Upper lobe of left lung (tissue), 6 donors: ENCODE measurements around the gene SPACA5. TPM values are rescaled to one million over a fixed set of nuclear protein-coding genes. Genes with fewer than 3 reads are reported as not detected.

ENCODE experiments used
- ATAC-seq, 2 donors: fragments of 200-7000 bp; cut with Tn5 transposase; one replicate each; pipeline ENCODE4 v1.9.1; 2022; ENCODE audit warnings: mild to moderate bottlenecking in 2 of 2, moderate library complexity in 2 of 2; ENCODE audit not compliant: low FRiP score in 2 of 2
- DNase-seq, 2 donors: peaks; one replicate each; pipeline ENCODE4 v3.0.0-alpha.2; 2019 to 2020
- H3K27ac ChIP-seq, 4 donors: fragments of 200-600 bp; sonication (generic); one replicate each; pipeline ENCODE4 v1.5.1; 2016 to 2019
- H3K27me3 ChIP-seq, 4 donors: fragments of 200-600 bp; sonication (generic); one replicate each; pipeline ENCODE4 v1.5.1; 2017 to 2019
- H3K36me3 ChIP-seq, 4 donors: fragments of 200-600 bp; sonication (generic); one replicate each; pipeline ENCODE4 v1.5.1; 2016 to 2019
- H3K4me1 ChIP-seq, 4 donors: fragments of 200-600 bp; sonication (generic); one replicate each; pipeline ENCODE4 v1.5.1; 2018 to 2019
- H3K4me3 ChIP-seq, 4 donors: fragments of 200-600 bp; sonication (generic); one replicate each; pipeline ENCODE4 v1.5.1; 2017 to 2019; ENCODE audit warnings: mild to moderate bottlenecking in 2 of 4, moderate library complexity in 1 of 4
- H3K9me3 ChIP-seq, 4 donors: fragments of 200-600 bp; sonication (generic); one replicate each; pipeline ENCODE4 v1.5.1; 2018 to 2019
- CTCF ChIP-seq, 6 experiments: fragments of 450-650 bp in 4 of 6; fragments of 200-600 bp in 2 of 6; sonication (generic) in 2 of 6; IDR thresholded peaks; one replicate each; pipeline ENCODE4 v1.5.1; 2016 to 2019; ENCODE audit warnings: antibody characterized with exemption in 6 of 6
- EP300 ChIP-seq, 4 donors: sonication (generic); formaldehyde crosslinking; IDR thresholded peaks; one replicate each; pipeline ENCODE4 v1.5.1; 2017; ENCODE audit warnings: antibody characterized with exemption in 4 of 4, control low read depth in 2 of 4
- POLR2A ChIP-seq, 4 donors: fragments of 450-650 bp; IDR thresholded peaks; one replicate each; pipeline ENCODE4 v1.5.1; 2016 to 2017; ENCODE audit warnings: antibody characterized with exemption in 4 of 4, mild to moderate bottlenecking in 2 of 4
- POLR2AphosphoS5 ChIP-seq, 2 donors: sonication (generic); formaldehyde crosslinking; IDR thresholded peaks; one replicate each; pipeline ENCODE4 v1.5.1; 2017; ENCODE audit warnings: antibody characterized with exemption in 2 of 2
- WGBS, 2 donors: methylation state at CpG; one replicate each; pipeline ENCODE4 v1.1.5; 2017 to 2018; 5-methylcytosine and 5-hydroxymethylcytosine counted together
- total RNA-seq, 6 donors: library from RNA; depleted of rRNA in 4 of 6; stranded (reverse); fragments of >200 nt in 4 of 6; gene quantifications; one replicate each; pipeline versions ENCODE4 v1.1.0 to v1.2.1, GENCODE V29; 2016 to 2021
- donor health status: DM: no; HTN: no; CAD: no; lungs with moderate emphysema.
- donor health status: DM: no; HTN: yes; CAD: no; lungs with severe emphysema.

Gene SPACA5
- total RNA-seq, 6 donors from 2014 or later, result not detected

- WGBS, 2 donors, result 92 to 96% methylated on average over 6 of the region's 6 CpGs
- DNase-seq, result no peak
Measured at GRCh38 chrX:47976254-47977151, 30.3 kb upstream of the SPACA5 start.

GRCh38 chrX:47991263-47992094 lies 15.3 kb upstream of the SPACA5 start:
- Histone ChIP-seq H3K9me3 (peaks cover 0 to 1% (median 0%) of the 10 kb centered on the region in 4 donors), H3K27me3 (no peaks in the 10 kb centered on the region), H3K36me3 (peaks cover 0 to 11% (median 7%) of the 10 kb centered on the region in 4 donors), H3K4me1 (no peaks in the 10 kb centered on the region), H3K4me3 (no peak overlapping the region), H3K27ac (peak overlapping the region in 1 of 4 donors; percentile 8)
- DNase-seq (no peak), ATAC-seq (no peak)
- no peak for TF ChIP-seq CTCF (IDR thresholded peaks at IDR 0.05)
- TF ChIP-seq POLR2A (IDR thresholded peaks at IDR 0.05), result no peak
- no peak for TF ChIP-seq POLR2AphosphoS5 (IDR thresholded peaks at IDR 0.05)
- no peak for TF ChIP-seq EP300 (IDR thresholded peaks at IDR 0.05)
- 58 to 83% methylated on average over 3 to 5 of the region's 5 CpGs for WGBS, 2 donors

More at GRCh38 chrX:47976254-47977151, 30.3 kb upstream of the SPACA5 start:
- Histone ChIP-seq H3K4me1 (no peaks in the 10 kb centered on the region), H3K9me3 (peaks cover 23 to 99% (median 37%) of the 10 kb centered on the region in 4 donors), H3K36me3 (peaks cover 0 to 44% (median 7%) of the 10 kb centered on the region in 4 donors), H3K27ac (no peak overlapping the region), H3K4me3 (no peak overlapping the region), H3K27me3 (no peaks in the 10 kb centered on the region)
- ATAC-seq, result no peak
- TF ChIP-seq CTCF (IDR thresholded peaks at IDR 0.05) (no peak), POLR2AphosphoS5 (IDR thresholded peaks at IDR 0.05) (no peak), EP300 (IDR thresholded peaks at IDR 0.05) (no peak)

GRCh38 chrX:47992095-47992380 lies 14.8 kb upstream of the SPACA5 start:
- no peak overlapping the region for H3K27ac ChIP-seq
- no peak overlapping the region for H3K4me3 ChIP-seq
- peaks cover 0 to 7% (median 0%) of the 10 kb centered on the region in 4 donors for H3K9me3 ChIP-seq
- peaks cover 0 to 14% (median 5%) of the 10 kb centered on the region in 4 donors for H3K36me3 ChIP-seq
- WGBS, 2 donors, result 78 to 89% methylated on average over 1 of the region's 1 CpG
- ATAC-seq, result no peak
- DNase-seq, result no peak
- H3K4me1 ChIP-seq, result no peaks in the 10 kb centered on the region
- H3K27me3 ChIP-seq, result no peaks in the 10 kb centered on the region
- TF ChIP-seq CTCF (IDR thresholded peaks at IDR 0.05) (no peak), EP300 (IDR thresholded peaks at IDR 0.05) (no peak), POLR2A (IDR thresholded peaks at IDR 0.05) (no peak), POLR2AphosphoS5 (IDR thresholded peaks at IDR 0.05) (no peak)

- Histone ChIP-seq H3K4me1 (no peaks in the 10 kb centered on the region), H3K9me3 (peaks cover 0 to 11% (median 0%) of the 10 kb centered on the region in 4 donors), H3K4me3 (no peak overlapping the region), H3K27ac (no peak overlapping the region), H3K36me3 (peaks cover 0 to 11% (median 4%) of the 10 kb centered on the region in 4 donors), H3K27me3 (no peaks in the 10 kb centered on the region)
- ATAC-seq, result peak in 1 of 2 donors; percentile 34
- TF ChIP-seq POLR2A (IDR thresholded peaks at IDR 0.05), result no peak
- TF ChIP-seq POLR2AphosphoS5 (IDR thresholded peaks at IDR 0.05), result no peak
- TF ChIP-seq CTCF (IDR thresholded peaks at IDR 0.05), result no peak
- no peak for TF ChIP-seq EP300 (IDR thresholded peaks at IDR 0.05)
- DNase-seq, result no peak
- WGBS, 2 donors, result 78 to 92% methylated on average over 2 of the region's 2 CpGs
Measured at GRCh38 chrX:47992669-47993068, 14.1 kb upstream of the SPACA5 start.
